Activated T-cell treated with anti-CD3 and anti-CD28 coated beads, Interleukin-2, amount 50 U/mL, for 72 hours (primary cell): ENCODE measurements around the gene FBRSL1. TPM values are rescaled to one million over a fixed set of nuclear protein-coding genes. Genes with fewer than 3 reads are reported as not detected.

Experiments
- ATAC-seq, 2 donors: fragments of 150-1000 bp; cut with Tn5 transposase; replicated peaks in 1 of 2; 2 replicates each; pipeline ENCODE4 v1.10.0; 2021; ENCODE audit warnings: moderate library complexity in 2 of 2, mild to moderate bottlenecking in 1 of 2
- DNase-seq, 2 donors: peaks; one replicate each; pipeline ENCODE4 v3.0.0; 2021 to 2022; ENCODE audit warnings: mixed read lengths in 1 of 2
- H3K27ac Mint-ChIP-seq: one replicate; pipeline ENCODE4 v1.8.0; 2022; ENCODE audit warnings: mild to moderate bottlenecking, moderate library complexity, mixed read lengths
- H3K27me3 Mint-ChIP-seq: one replicate; pipeline ENCODE4 v1.8.0; 2022; ENCODE audit warnings: low read depth, mixed read lengths
- H3K36me3 Mint-ChIP-seq, 2 donors: one replicate each; pipeline ENCODE4 v1.8.0; 2022; ENCODE audit warnings: mixed read lengths in 2 of 2, mild to moderate bottlenecking in 1 of 2; ENCODE audit not compliant: insufficient read depth in 2 of 2
- H3K4me1 Mint-ChIP-seq: one replicate; pipeline ENCODE4 v1.8.0; 2022; ENCODE audit warnings: low read depth, mixed read lengths
- H3K4me3 Mint-ChIP-seq, 2 donors: one replicate each; pipeline ENCODE4 v1.8.0; 2022; ENCODE audit warnings: mild to moderate bottlenecking in 2 of 2, mixed read lengths in 2 of 2, moderate library complexity in 2 of 2
- H3K9me3 Mint-ChIP-seq, 2 donors: one replicate each; pipeline ENCODE4 v1.8.0; 2022; ENCODE audit warnings: mixed read lengths in 2 of 2
- total RNA-seq, 2 donors: library from RNA; stranded (reverse); gene quantifications; one replicate each; pipeline ENCODE4 v1.2.3, GENCODE V29; 2022

Gene FBRSL1
- total RNA-seq, 2 donors from 2014 or later = 37.0 to 42.7 TPM

DNA sequence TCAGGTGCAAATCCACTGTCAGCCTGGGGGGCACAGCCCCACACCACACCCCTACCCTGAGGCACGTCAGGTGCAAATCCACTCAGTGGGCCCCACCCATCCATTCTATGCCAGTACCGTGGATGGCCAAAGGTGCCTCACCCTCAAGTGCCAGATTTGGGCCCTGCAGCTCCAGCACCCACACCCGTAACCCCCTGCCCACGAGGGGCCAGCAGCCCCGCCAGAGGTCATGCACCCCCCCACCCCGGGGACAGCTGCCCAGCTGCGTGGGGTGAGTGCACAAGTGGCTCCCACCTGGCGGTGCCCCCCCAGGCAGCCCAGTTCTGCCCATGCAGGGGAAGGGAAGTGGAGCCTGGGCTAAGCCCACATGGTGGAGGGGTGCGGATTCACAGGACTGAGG is 51.2 kb downstream of the FBRSL1 start:
- DNase-seq (no peak), ATAC-seq (no peak)
- Mint-ChIP-seq H3K27me3 (no peaks in the 10 kb centered on the region), H3K4me3 (no peak overlapping the region), H3K9me3 (peaks cover 4% of the 10 kb centered on the region in 2 donors), H3K27ac (no peak overlapping the region), H3K36me3 (no peaks in the 10 kb centered on the region), H3K4me1 (no peaks in the 10 kb centered on the region)

GRCh38 chr12:132541996-132542395 is 52.0 kb downstream of the FBRSL1 start:
- ATAC-seq (no peak), DNase-seq (no peak)
- Mint-ChIP-seq H3K4me3 (no peak overlapping the region), H3K27ac (no peak overlapping the region), H3K36me3 (no peaks in the 10 kb centered on the region), H3K9me3 (no peaks in the 10 kb centered on the region), H3K4me1 (no peaks in the 10 kb centered on the region), H3K27me3 (no peaks in the 10 kb centered on the region)

DNA sequence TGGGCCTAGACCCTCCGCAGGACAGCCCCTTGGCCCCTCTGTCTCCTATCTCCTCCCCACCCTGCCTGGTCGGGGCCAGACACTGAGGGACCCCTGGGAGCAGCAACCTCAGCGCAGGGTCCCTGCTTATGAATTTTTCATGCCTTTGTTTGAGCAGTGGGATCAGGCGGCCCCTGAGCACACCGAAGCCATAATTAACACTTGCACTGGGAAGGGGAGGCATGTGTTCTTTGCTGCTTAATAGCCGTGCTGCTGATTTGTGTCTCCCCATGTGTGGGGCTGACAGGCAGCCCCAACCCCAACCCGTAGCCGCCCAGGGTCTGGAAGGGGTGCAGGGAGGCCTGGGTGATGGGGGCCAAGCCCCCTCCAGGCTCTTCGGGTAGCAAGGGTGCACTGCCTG is 52.7 kb downstream of the FBRSL1 start:
- DNase-seq (no peak), ATAC-seq (no peak)
- H3K27ac Mint-ChIP-seq = no peak overlapping the region
- no peak overlapping the region for H3K4me3 Mint-ChIP-seq
- no peaks in the 10 kb centered on the region for H3K4me1 Mint-ChIP-seq
- H3K9me3 Mint-ChIP-seq = no peaks in the 10 kb centered on the region
- no peaks in the 10 kb centered on the region for H3K36me3 Mint-ChIP-seq
- H3K27me3 Mint-ChIP-seq = no peaks in the 10 kb centered on the region

- Mint-ChIP-seq H3K9me3 (no peaks in the 10 kb centered on the region), H3K27ac (no peak overlapping the region), H3K36me3 (no peaks in the 10 kb centered on the region), H3K4me3 (no peak overlapping the region), H3K4me1 (no peaks in the 10 kb centered on the region), H3K27me3 (no peaks in the 10 kb centered on the region)
- DNase-seq = no peak
- no peak for ATAC-seq
Measured at GRCh38 chr12:132543298-132544079, 53.5 kb downstream of the FBRSL1 start.

DNA sequence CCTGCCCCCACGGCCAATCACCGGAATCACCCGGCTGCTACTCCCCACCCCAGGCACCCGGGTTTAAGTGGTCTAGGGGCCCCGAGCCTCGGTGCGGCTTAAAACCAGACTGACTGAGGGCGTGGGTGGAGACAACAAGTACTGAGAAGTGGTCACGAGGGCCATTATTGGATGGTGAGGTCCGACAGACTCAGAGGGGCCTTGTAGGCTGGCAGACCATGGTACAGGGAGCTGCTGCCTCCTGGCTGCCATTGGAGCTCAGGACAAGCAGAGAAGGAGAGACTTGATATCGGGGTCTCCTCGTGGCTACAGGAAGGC is 54.1 kb downstream of the FBRSL1 start:
- no peaks in the 10 kb centered on the region for H3K36me3 Mint-ChIP-seq
- no peak overlapping the region for H3K4me3 Mint-ChIP-seq
- ATAC-seq = no peak
- no peaks in the 10 kb centered on the region for H3K9me3 Mint-ChIP-seq
- H3K27ac Mint-ChIP-seq = no peak overlapping the region
- no peak for DNase-seq
- no peaks in the 10 kb centered on the region for H3K4me1 Mint-ChIP-seq
- no peaks in the 10 kb centered on the region for H3K27me3 Mint-ChIP-seq

- no peaks in the 10 kb centered on the region for H3K27me3 Mint-ChIP-seq
- H3K4me3 Mint-ChIP-seq = no peak overlapping the region
- H3K9me3 Mint-ChIP-seq = no peaks in the 10 kb centered on the region
- H3K36me3 Mint-ChIP-seq = no peaks in the 10 kb centered on the region
- DNase-seq = no peak
- no peaks in the 10 kb centered on the region for H3K4me1 Mint-ChIP-seq
- no peak for ATAC-seq
- no peak overlapping the region for H3K27ac Mint-ChIP-seq
Measured at GRCh38 chr12:132544498-132544897, 54.5 kb downstream of the FBRSL1 start.

DNA sequence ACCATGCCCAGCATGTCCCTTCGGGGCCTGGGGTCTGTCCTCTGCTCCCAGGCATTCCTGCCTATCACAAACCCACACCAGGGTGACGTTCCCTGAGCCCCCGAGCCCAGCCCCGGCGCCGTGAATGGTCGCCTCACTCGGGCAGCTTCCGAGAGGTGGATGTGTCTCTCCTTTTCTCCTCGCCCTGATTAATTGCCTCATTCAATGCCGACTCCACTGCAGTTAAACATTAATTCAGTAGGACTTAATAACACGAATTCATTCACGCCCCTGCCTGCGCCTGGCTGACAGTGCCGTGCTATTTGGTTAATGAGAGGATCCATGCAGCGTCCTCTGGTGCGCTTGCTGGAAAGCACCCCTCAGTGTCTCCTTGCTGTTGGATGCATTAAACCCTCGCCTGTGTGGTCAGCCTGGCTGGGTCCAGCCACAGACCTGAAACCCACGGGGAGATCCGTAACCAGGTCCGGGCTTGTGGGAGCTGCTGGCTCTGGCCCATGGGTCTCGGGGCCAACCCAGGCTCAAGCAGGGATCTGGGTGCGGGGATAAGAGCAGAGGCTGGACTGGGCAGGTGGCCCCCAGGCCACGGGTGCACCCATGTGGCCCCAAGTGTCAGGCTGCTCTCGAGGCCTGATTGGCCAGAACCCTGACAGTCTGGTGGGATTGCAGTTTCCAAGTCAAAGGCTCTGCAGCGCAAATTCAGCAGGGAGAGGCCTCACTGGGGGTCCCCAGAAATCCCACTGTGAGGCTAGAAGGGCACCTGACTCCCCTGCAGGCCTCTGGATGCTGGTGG is 55.4 kb downstream of the FBRSL1 start:
- H3K4me3 Mint-ChIP-seq = no peak overlapping the region
- H3K36me3 Mint-ChIP-seq = no peaks in the 10 kb centered on the region
- no peaks in the 10 kb centered on the region for H3K27me3 Mint-ChIP-seq
- no peaks in the 10 kb centered on the region for H3K9me3 Mint-ChIP-seq
- no peak overlapping the region for H3K27ac Mint-ChIP-seq
- H3K4me1 Mint-ChIP-seq = no peaks in the 10 kb centered on the region
- no peak for DNase-seq
- no peak for ATAC-seq

DNA sequence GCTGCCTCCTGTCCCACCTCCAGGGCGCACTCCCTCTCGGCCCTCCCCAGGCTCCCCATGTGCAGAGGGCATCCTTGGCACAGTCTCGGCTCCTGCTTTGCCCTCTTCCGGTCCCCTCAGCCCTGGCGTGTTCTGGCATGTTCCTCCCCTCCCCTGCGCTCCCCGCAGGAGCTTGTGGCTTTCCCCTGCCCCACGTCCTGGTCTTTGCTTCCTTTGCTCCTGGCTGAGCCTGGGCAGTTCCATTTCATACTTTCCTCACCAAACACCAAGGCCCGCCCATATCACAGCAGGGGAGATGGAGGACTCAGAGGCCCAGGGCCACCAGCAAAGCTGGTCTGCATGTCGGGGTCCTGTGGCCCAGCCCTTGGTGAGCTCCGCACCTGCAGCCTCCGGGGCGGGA is 56.0 kb downstream of the FBRSL1 start:
- Mint-ChIP-seq H3K4me1 (no peaks in the 10 kb centered on the region), H3K27me3 (no peaks in the 10 kb centered on the region), H3K27ac (no peak overlapping the region), H3K9me3 (no peaks in the 10 kb centered on the region), H3K4me3 (no peak overlapping the region), H3K36me3 (no peaks in the 10 kb centered on the region)
- ATAC-seq = no peak
- no peak for DNase-seq

GRCh38 chr12:132546647-132547046 is 56.7 kb downstream of the FBRSL1 start:
- DNase-seq (no peak), ATAC-seq (no peak)
- Mint-ChIP-seq H3K27me3 (no peaks in the 10 kb centered on the region), H3K27ac (no peak overlapping the region), H3K4me3 (no peak overlapping the region), H3K9me3 (no peaks in the 10 kb centered on the region), H3K4me1 (no peaks in the 10 kb centered on the region), H3K36me3 (no peaks in the 10 kb centered on the region)

- no peaks in the 10 kb centered on the region for H3K36me3 Mint-ChIP-seq
- ATAC-seq = no peak
- no peak overlapping the region for H3K27ac Mint-ChIP-seq
- H3K4me1 Mint-ChIP-seq = no peaks in the 10 kb centered on the region
- H3K27me3 Mint-ChIP-seq = no peaks in the 10 kb centered on the region
- no peak overlapping the region for H3K4me3 Mint-ChIP-seq
- no peak for DNase-seq
- no peaks in the 10 kb centered on the region for H3K9me3 Mint-ChIP-seq
Measured at GRCh38 chr12:132547205-132547740, 57.3 kb downstream of the FBRSL1 start.

DNA sequence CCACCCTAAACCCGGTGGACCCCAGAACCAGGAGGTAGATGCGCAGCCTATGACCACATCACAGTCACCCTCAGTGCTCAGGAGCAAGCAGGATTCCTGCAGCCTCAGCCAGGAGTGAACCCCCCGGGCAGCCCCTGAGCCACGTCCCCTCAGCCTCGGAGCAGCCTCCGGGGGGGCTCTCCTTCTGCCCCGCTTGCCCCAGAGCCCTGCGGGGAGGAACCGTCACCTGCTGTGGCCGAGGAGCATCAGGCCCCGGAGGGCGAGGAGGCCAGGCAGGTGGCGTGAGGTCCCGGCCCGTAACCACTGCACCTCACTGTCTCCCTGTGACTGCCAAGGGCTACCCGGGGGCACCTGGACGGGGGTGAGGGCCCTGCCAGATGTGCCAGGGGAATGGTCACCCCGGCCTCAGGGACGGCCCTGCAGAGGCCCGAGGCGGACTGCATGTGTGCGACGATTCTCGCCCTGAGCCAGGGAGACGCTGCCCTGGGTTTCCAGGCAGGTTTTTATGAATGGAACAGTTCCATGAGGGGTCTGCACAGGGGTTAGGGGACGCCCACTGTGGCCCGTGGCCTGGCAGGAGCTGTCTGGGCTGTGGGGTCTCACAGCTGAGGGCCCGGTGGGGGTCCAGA is 58.6 kb downstream of the FBRSL1 start:
- no peak for DNase-seq
- Mint-ChIP-seq H3K27ac (no peak overlapping the region), H3K4me3 (no peak overlapping the region)

DNA sequence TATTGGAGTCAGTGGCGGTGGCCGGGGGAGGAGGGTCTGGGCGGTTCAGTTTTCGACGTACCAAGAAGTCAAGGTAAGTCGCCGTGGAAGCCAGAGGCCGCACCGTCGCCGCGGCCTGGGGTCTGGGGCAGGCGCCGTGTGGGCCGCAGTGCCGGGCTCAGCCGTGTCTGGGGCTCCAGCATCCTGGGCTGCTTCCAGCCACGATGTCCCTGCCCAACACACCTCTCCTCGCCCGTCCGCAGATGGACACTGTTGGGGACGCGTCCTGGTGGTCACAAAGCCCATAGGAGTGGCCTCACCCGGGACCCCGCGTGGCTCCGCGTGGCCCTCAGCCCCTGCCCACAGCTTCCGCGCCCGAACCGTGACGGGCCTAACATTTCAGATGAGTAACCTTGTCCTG is 59.1 kb downstream of the FBRSL1 start:
- Mint-ChIP-seq H3K9me3 (no peaks in the 10 kb centered on the region), H3K4me1 (no peaks in the 10 kb centered on the region), H3K36me3 (no peaks in the 10 kb centered on the region), H3K27me3 (no peaks in the 10 kb centered on the region), H3K27ac (no peak overlapping the region), H3K4me3 (no peak overlapping the region)
- DNase-seq (no peak), ATAC-seq (no peak)

More for the DNA sequence above, 58.6 kb downstream of the FBRSL1 start:
- no peaks in the 10 kb centered on the region for H3K9me3 Mint-ChIP-seq
- H3K4me1 Mint-ChIP-seq = no peaks in the 10 kb centered on the region
- no peaks in the 10 kb centered on the region for H3K27me3 Mint-ChIP-seq
- ATAC-seq = no peak
- H3K36me3 Mint-ChIP-seq = no peaks in the 10 kb centered on the region

GRCh38 chr12:132550014-132550802 is 60.3 kb downstream of the FBRSL1 start:
- Mint-ChIP-seq H3K27ac (no peak overlapping the region), H3K36me3 (no peaks in the 10 kb centered on the region), H3K4me3 (no peak overlapping the region), H3K27me3 (no peaks in the 10 kb centered on the region), H3K4me1 (no peaks in the 10 kb centered on the region), H3K9me3 (no peaks in the 10 kb centered on the region)
- DNase-seq = no peak
- ATAC-seq = no peak
